ENCODE results near the gene RELN.

The RELN gene

GRCh38 chr7:103765901-103766300, 223.6 kb downstream of the RELN start:
- Histone ChIP-seq H3K27me3 (ENCODE audit: control insufficient read depth in 1 of 2, insufficient read depth in 1 of 2, low read length in 2 of 2) (no peaks in the 10 kb centered on the region), H3K23ac (ENCODE audit: low read length in 2 of 2) (no peak overlapping the region), H2BK120ac (ENCODE audit: low read depth, low read length) (no peak overlapping the region), H3K18ac (ENCODE audit: low read depth in 1 of 2, low read length in 2 of 2) (no peak overlapping the region), H3K4ac (ENCODE audit: low read depth in 1 of 2, low read length in 2 of 2) (no peak overlapping the region), H3K14ac (ENCODE audit: low read length in 2 of 2) (no peak overlapping the region), H3K4me1 (ENCODE audit: control insufficient read depth, insufficient read depth, low read depth, low read length) (no peaks in the 10 kb centered on the region), H3K9ac (ENCODE audit: low read length) (no peak overlapping the region), H3K4me3 (ENCODE audit: insufficient read depth in 1 of 2, low read depth in 1 of 2, low read length in 2 of 2) (no peak overlapping the region), H4K91ac (ENCODE audit: low read length) (no peak overlapping the region), H4K8ac (ENCODE audit: low read length) (no peak overlapping the region), H2AK5ac (ENCODE audit: low read length, severe bottlenecking) (no peak overlapping the region), H3K27ac (ENCODE audit: low read length, poor library complexity, severe bottlenecking) (no peak overlapping the region), H2BK12ac (ENCODE audit: low read length in 2 of 2) (no peak overlapping the region), H3K36me3 (ENCODE audit: control insufficient read depth in 1 of 2, insufficient read depth in 2 of 2, low read depth in 1 of 2, low read length in 2 of 2) (no peaks in the 10 kb centered on the region), H3K4me2 (ENCODE audit: low read length, poor library complexity, severe bottlenecking) (no peak overlapping the region), H2BK15ac (ENCODE audit: low read depth, poor library complexity, severe bottlenecking) (no peak overlapping the region), H2BK5ac (ENCODE audit: low read depth, low read length, poor library complexity, severe bottlenecking) (no peak overlapping the region), H2AFZ (ENCODE audit: low read depth, low read length) (no peak overlapping the region), H3K79me1 (replicated peaks; ENCODE audit: low read length, poor library complexity, severe bottlenecking) (no peaks in the 10 kb centered on the region), H3K9me3 (ENCODE audit: control insufficient read depth, low read length) (no peaks in the 10 kb centered on the region)
- WGBS = no CpG with 5 or more reads among the region's 3 CpGs
- DNase-seq = no peak

- WGBS = 81% methylated on average over 8 of the region's 8 CpGs
- Histone ChIP-seq H3K4me3 (ENCODE audit: insufficient read depth in 1 of 2, low read depth in 1 of 2, low read length in 2 of 2) (no peak overlapping the region), H4K8ac (ENCODE audit: low read length) (no peak overlapping the region), H3K27me3 (ENCODE audit: control insufficient read depth in 1 of 2, insufficient read depth in 1 of 2, low read length in 2 of 2) (no peaks in the 10 kb centered on the region), H3K27ac (ENCODE audit: low read length, poor library complexity, severe bottlenecking) (no peak overlapping the region), H3K23ac (ENCODE audit: low read length in 2 of 2) (no peak overlapping the region), H2BK5ac (ENCODE audit: low read depth, low read length, poor library complexity, severe bottlenecking) (no peak overlapping the region), H3K36me3 (ENCODE audit: control insufficient read depth in 1 of 2, insufficient read depth in 2 of 2, low read depth in 1 of 2, low read length in 2 of 2) (no peaks in the 10 kb centered on the region), H4K91ac (ENCODE audit: low read length) (no peak overlapping the region), H3K9ac (ENCODE audit: low read length) (no peak overlapping the region), H3K9me3 (ENCODE audit: control insufficient read depth, low read length) (no peaks in the 10 kb centered on the region), H2AK5ac (ENCODE audit: low read length, severe bottlenecking) (no peak overlapping the region), H2AFZ (ENCODE audit: low read depth, low read length) (no peak overlapping the region), H2BK12ac (ENCODE audit: low read length in 2 of 2) (no peak overlapping the region), H3K18ac (ENCODE audit: low read depth in 1 of 2, low read length in 2 of 2) (no peak overlapping the region), H3K79me1 (replicated peaks; ENCODE audit: low read length, poor library complexity, severe bottlenecking) (no peaks in the 10 kb centered on the region), H3K4me2 (ENCODE audit: low read length, poor library complexity, severe bottlenecking) (no peak overlapping the region), H3K4me1 (ENCODE audit: control insufficient read depth, insufficient read depth, low read depth, low read length) (no peaks in the 10 kb centered on the region), H3K14ac (ENCODE audit: low read length in 2 of 2) (no peak overlapping the region), H2BK15ac (ENCODE audit: low read depth, poor library complexity, severe bottlenecking) (no peak overlapping the region), H3K4ac (ENCODE audit: low read depth in 1 of 2, low read length in 2 of 2) (no peak overlapping the region), H2BK120ac (ENCODE audit: low read depth, low read length) (no peak overlapping the region)
- DNase-seq = no peak
These were observed 224.6 kb downstream of the RELN start for GRCh38 chr7:103764901-103765300.

- Histone ChIP-seq H3K4ac (ENCODE audit: low read depth in 1 of 2, low read length in 2 of 2) (no peak overlapping the region), H2BK5ac (ENCODE audit: low read depth, low read length, poor library complexity, severe bottlenecking) (no peak overlapping the region)
- WGBS = 50% methylated on average over 1 of the region's 1 CpG
These were observed 226.6 kb downstream of the RELN start for GRCh38 chr7:103762877-103763276.

GRCh38 chr7:103762065-103762760, 227.2 kb downstream of the RELN start:
- H2BK12ac ChIP-seq (ENCODE audit: low read length in 2 of 2) = no peak overlapping the region
- H3K14ac ChIP-seq (ENCODE audit: low read length in 2 of 2) = no peak overlapping the region
- H2BK120ac ChIP-seq (ENCODE audit: low read depth, low read length) = no peak overlapping the region
- H3K18ac ChIP-seq (ENCODE audit: low read depth in 1 of 2, low read length in 2 of 2) = no peak overlapping the region
- H3K4me1 ChIP-seq (ENCODE audit: control insufficient read depth, insufficient read depth, low read depth, low read length) = no peaks in the 10 kb centered on the region
- no peak overlapping the region for H4K8ac ChIP-seq (ENCODE audit: low read length)
- H2AK5ac ChIP-seq (ENCODE audit: low read length, severe bottlenecking) = no peak overlapping the region
- no peak overlapping the region for H2BK5ac ChIP-seq (ENCODE audit: low read depth, low read length, poor library complexity, severe bottlenecking)
- DNase-seq = no peak
- no peaks in the 10 kb centered on the region for H3K9me3 ChIP-seq (ENCODE audit: control insufficient read depth, low read length)
- H3K27ac ChIP-seq (ENCODE audit: low read length, poor library complexity, severe bottlenecking) = no peak overlapping the region
- H3K4me3 ChIP-seq (ENCODE audit: insufficient read depth in 1 of 2, low read depth in 1 of 2, low read length in 2 of 2) = no peak overlapping the region
- no peak overlapping the region for H2BK15ac ChIP-seq (ENCODE audit: low read depth, poor library complexity, severe bottlenecking)
- H3K9ac ChIP-seq (ENCODE audit: low read length) = no peak overlapping the region
- H3K27me3 ChIP-seq (ENCODE audit: control insufficient read depth in 1 of 2, insufficient read depth in 1 of 2, low read length in 2 of 2) = no peaks in the 10 kb centered on the region
- no peak overlapping the region for H3K4ac ChIP-seq (ENCODE audit: low read depth in 1 of 2, low read length in 2 of 2)
- no peak overlapping the region for H2AFZ ChIP-seq (ENCODE audit: low read depth, low read length)
- H4K91ac ChIP-seq (ENCODE audit: low read length) = no peak overlapping the region
- WGBS = 58% methylated on average over 3 of the region's 3 CpGs
- no peaks in the 10 kb centered on the region for H3K36me3 ChIP-seq (ENCODE audit: control insufficient read depth in 1 of 2, insufficient read depth in 2 of 2, low read depth in 1 of 2, low read length in 2 of 2)
- no peak overlapping the region for H3K4me2 ChIP-seq (ENCODE audit: low read length, poor library complexity, severe bottlenecking)
- H3K23ac ChIP-seq (ENCODE audit: low read length in 2 of 2) = no peak overlapping the region
- H3K79me1 ChIP-seq (replicated peaks; ENCODE audit: low read length, poor library complexity, severe bottlenecking) = no peaks in the 10 kb centered on the region

More at GRCh38 chr7:103762877-103763276, 226.6 kb downstream of the RELN start:
- H3K36me3 ChIP-seq (ENCODE audit: control insufficient read depth in 1 of 2, insufficient read depth in 2 of 2, low read depth in 1 of 2, low read length in 2 of 2) = no peaks in the 10 kb centered on the region
- no peak overlapping the region for H3K23ac ChIP-seq (ENCODE audit: low read length in 2 of 2)
- no peaks in the 10 kb centered on the region for H3K79me1 ChIP-seq (replicated peaks; ENCODE audit: low read length, poor library complexity, severe bottlenecking)
- no peak overlapping the region for H3K4me3 ChIP-seq (ENCODE audit: insufficient read depth in 1 of 2, low read depth in 1 of 2, low read length in 2 of 2)
- no peak overlapping the region for H3K4me2 ChIP-seq (ENCODE audit: low read length, poor library complexity, severe bottlenecking)
- DNase-seq = no peak
- no peaks in the 10 kb centered on the region for H3K27me3 ChIP-seq (ENCODE audit: control insufficient read depth in 1 of 2, insufficient read depth in 1 of 2, low read length in 2 of 2)
- no peak overlapping the region for H2BK12ac ChIP-seq (ENCODE audit: low read length in 2 of 2)
- H3K9ac ChIP-seq (ENCODE audit: low read length) = no peak overlapping the region
- H3K14ac ChIP-seq (ENCODE audit: low read length in 2 of 2) = no peak overlapping the region
- H3K4me1 ChIP-seq (ENCODE audit: control insufficient read depth, insufficient read depth, low read depth, low read length) = no peaks in the 10 kb centered on the region
- H2BK15ac ChIP-seq (ENCODE audit: low read depth, poor library complexity, severe bottlenecking) = no peak overlapping the region
- no peak overlapping the region for H4K91ac ChIP-seq (ENCODE audit: low read length)
- H4K8ac ChIP-seq (ENCODE audit: low read length) = no peak overlapping the region
- no peak overlapping the region for H3K18ac ChIP-seq (ENCODE audit: low read depth in 1 of 2, low read length in 2 of 2)
- no peak overlapping the region for H2AFZ ChIP-seq (ENCODE audit: low read depth, low read length)
- no peak overlapping the region for H3K27ac ChIP-seq (ENCODE audit: low read length, poor library complexity, severe bottlenecking)
- no peaks in the 10 kb centered on the region for H3K9me3 ChIP-seq (ENCODE audit: control insufficient read depth, low read length)
- H2AK5ac ChIP-seq (ENCODE audit: low read length, severe bottlenecking) = no peak overlapping the region
- H2BK120ac ChIP-seq (ENCODE audit: low read depth, low read length) = no peak overlapping the region

All from mesenchymal stem cell (in vitro differentiated cells and primary cell).